HCT116 (cell line): ENCODE results near the gene FRMD8. TPM values are rescaled to one million over a fixed set of nuclear protein-coding genes. Genes with fewer than 3 reads are reported as not detected.

Experiments
- ATAC-seq: fragments of 200-7000 bp; cut with Tn5 transposase; 2 replicates; pipeline ENCODE4 v1.9.1; 2020; ENCODE audit warnings: mild to moderate bottlenecking, moderate library complexity
- BruUV-seq: library from RNA; stranded (reverse); fragments of 400-500 nt; replicated peaks from 2 replicates; lab custom pipeline; 2021; lab: Mats Ljungman, UMichigan
- CTCF ChIA-PET: fragments of 300-600 bp; sonication (Branson Sonifier 250); formaldehyde crosslinking; loops from one replicate; lab custom pipeline; 2021; ENCODE audit warnings: antibody characterized with exemption; lab: Charles Lee
- POLR2A ChIA-PET: fragments of 300-600, 350-600 bp; sonication (Branson Sonifier 250); formaldehyde crosslinking; loops from one replicate; lab custom pipeline; 2021; ENCODE audit warnings: antibody characterized with exemption; lab: Charles Lee
- RAD21 ChIA-PET, 2 experiments: fragments of 300-600 bp; sonication (Branson Sonifier 250); formaldehyde crosslinking; loops; one replicate each; lab custom pipeline; 2023; ENCODE audit warnings: low total read pairs in 2 of 2; ENCODE audit not compliant: uncharacterized antibody in 2 of 2, unreplicated experiment in 2 of 2, low non-redundant PET in 1 of 2; lab: Charles Lee
- DNase-seq: peaks from one replicate; pipeline ENCODE4 v3.0.0-alpha.2; 2010; ENCODE audit warnings: low read depth, low spot score
- H2AFZ ChIP-seq: fragments of 200-600 bp; shearing (Covaris generic), sonication (generic); 2 replicates; pipeline ENCODE4 v1.6.1; 2017; ENCODE audit warnings: low read depth, mixed run types, mixed read lengths, antibody characterized with exemption, low read length; ENCODE audit not compliant: poor library complexity, severe bottlenecking
- H3K27ac ChIP-seq: 2 replicates; pipeline ENCODE4 v1.5.1; 2012; ENCODE audit warnings: low read depth, low read length
- H3K27me3 ChIP-seq: fragments of 200-600 bp; sonication (generic); 2 replicates; pipeline ENCODE4 v1.6.1; 2016; ENCODE audit warnings: mixed run types, low read length, mixed read lengths; ENCODE audit not compliant: insufficient read depth
- H3K36me3 ChIP-seq, 2 experiments: fragments of 200-500 bp in 1 of 2; fragments of 200-600 bp in 1 of 2; sonication (Bioruptor generic) in 1 of 2; sonication (generic) in 1 of 2; 2 replicates each; pipeline versions ENCODE4 v1.5.1 to v1.6.1; 2014 to 2016; ENCODE audit warnings: low read length in 2 of 2, inconsistent platforms in 1 of 2, mixed read lengths in 1 of 2, mixed run types in 1 of 2; ENCODE audit not compliant: insufficient read depth in 2 of 2, control insufficient read depth in 1 of 2
- H3K4me1 ChIP-seq, 2 experiments: fragments of 200-600 bp in 1 of 2; sonication (generic) in 1 of 2; 2 replicates each; pipeline versions ENCODE4 v1.5.1 to v1.6.1; 2012 to 2017; ENCODE audit warnings: low read length in 2 of 2, inconsistent platforms in 1 of 2, mild to moderate bottlenecking in 1 of 2, mixed read lengths in 1 of 2, mixed run types in 1 of 2, moderate library complexity in 1 of 2; ENCODE audit not compliant: insufficient read depth in 2 of 2, control insufficient read depth in 1 of 2
- H3K4me2 ChIP-seq: fragments of 200-600 bp; sonication (generic); 2 replicates; pipeline ENCODE4 v1.6.1; 2017; ENCODE audit warnings: mixed run types, low read length, mixed read lengths
- H3K4me3 ChIP-seq, 2 experiments: fragments of 200-600 bp in 1 of 2; sonication (generic) in 1 of 2; replicated peaks in 1 of 2; 2 replicates each; pipeline ENCODE4 v1.5.1; 2011 to 2016; ENCODE audit warnings: low read length in 2 of 2, control low read depth in 1 of 2, low read depth in 1 of 2, mild to moderate bottlenecking in 1 of 2, mixed read lengths in 1 of 2, mixed run types in 1 of 2
- H3K79me2 ChIP-seq: fragments of 200-600 bp; sonication (generic); 2 replicates; pipeline ENCODE4 v1.6.1; 2017; ENCODE audit warnings: mild to moderate bottlenecking, mixed run types, low read length, moderate library complexity, mixed read lengths; ENCODE audit not compliant: insufficient read depth
- H3K9ac ChIP-seq: fragments of 200-600 bp; sonication (generic); 2 replicates; pipeline ENCODE4 v1.6.1; 2016; ENCODE audit warnings: low read length, mixed read lengths
- H3K9me2 ChIP-seq: fragments of 200-600 bp; sonication (generic), shearing (Covaris generic); 2 replicates; pipeline ENCODE4 v1.6.1; 2017; ENCODE audit warnings: mixed run types, mild to moderate bottlenecking, moderate library complexity; ENCODE audit not compliant: insufficient read depth
- H3K9me3 ChIP-seq, 2 experiments: fragments of 200-500 bp in 1 of 2; fragments of 200-600 bp in 1 of 2; sonication (Bioruptor generic) in 1 of 2; sonication (generic) in 1 of 2; 2 replicates each; pipeline ENCODE4 v1.6.1; 2014 to 2017; ENCODE audit warnings: low read length in 2 of 2, mixed read lengths in 2 of 2, inconsistent platforms in 1 of 2, low read depth in 1 of 2, mild to moderate bottlenecking in 1 of 2, mixed run types in 1 of 2, moderate library complexity in 1 of 2; ENCODE audit not compliant: control insufficient read depth in 1 of 2, insufficient read depth in 1 of 2
- H4K20me1 ChIP-seq: fragments of 200-600 bp; sonication (generic), shearing (Covaris generic); 2 replicates; pipeline ENCODE4 v1.6.1; 2017; ENCODE audit warnings: mixed run types, mild to moderate bottlenecking, moderate library complexity; ENCODE audit not compliant: insufficient read depth
- CBX3 ChIP-seq: IDR thresholded peaks from 2 replicates; pipeline ENCODE4 v1.6.1; 2012; ENCODE audit warnings: low read depth
- CEBPB ChIP-seq: IDR thresholded peaks from 2 replicates; pipeline ENCODE4 v1.6.1; 2012; ENCODE audit warnings: low read depth
- EGR1 ChIP-seq: IDR thresholded peaks from 2 replicates; pipeline ENCODE4 v1.6.1; 2012; ENCODE audit warnings: low read depth
- ELF1 ChIP-seq: IDR thresholded peaks from 2 replicates; pipeline ENCODE4 v1.6.1; 2012; ENCODE audit warnings: low read depth, borderline replicate concordance
- EZH2 ChIP-seq: fragments of 200-600 bp; sonication (generic); IDR thresholded peaks from 2 replicates; pipeline ENCODE4 v1.6.1; 2017; ENCODE audit warnings: antibody characterized with exemption, mixed run types
- FOSL1 ChIP-seq: IDR thresholded peaks from 2 replicates; pipeline ENCODE4 v1.6.1; 2012; ENCODE audit warnings: low read depth
- POLR2A ChIP-seq: IDR thresholded peaks from 2 replicates; pipeline ENCODE4 v1.7.0; 2011; ENCODE audit warnings: borderline replicate concordance; ENCODE audit not compliant: insufficient read depth, insufficient read length; ENCODE audit errors: extremely low read depth
- POLR2AphosphoS5 ChIP-seq: IDR thresholded peaks from 2 replicates; pipeline ENCODE4 v1.6.1; 2011; ENCODE audit warnings: mild to moderate bottlenecking, low read depth, low read length, moderate library complexity
- RAD21 ChIP-seq: IDR thresholded peaks from 2 replicates; pipeline ENCODE4 v1.6.1; 2012; ENCODE audit warnings: low read depth, mild to moderate bottlenecking
- SP1 ChIP-seq: IDR thresholded peaks from 2 replicates; pipeline ENCODE4 v1.6.1; 2012; ENCODE audit warnings: low read depth
- SRF ChIP-seq: IDR thresholded peaks from 2 replicates; pipeline ENCODE4 v1.6.1; 2012; ENCODE audit warnings: low read depth
- TCF7L2 ChIP-seq: IDR thresholded peaks from 2 replicates; pipeline ENCODE4 v1.7.0; 2011; ENCODE audit warnings: borderline replicate concordance, inconsistent platforms; ENCODE audit not compliant: insufficient read depth, insufficient read length; ENCODE audit errors: extremely low read depth
- YY1 ChIP-seq: IDR thresholded peaks from 2 replicates; pipeline ENCODE4 v1.6.1; 2011; ENCODE audit warnings: low read length, low read depth, moderate library complexity, mild to moderate bottlenecking; ENCODE audit not compliant: insufficient replicate concordance; ENCODE audit errors: extremely low read depth
- ZFX ChIP-seq: fragments of 450-650 bp; IDR thresholded peaks from 2 replicates; pipeline ENCODE4 v1.6.1; 2017
- ZNF274 ChIP-seq: fragments of 200-500 bp; sonication (Bioruptor generic); IDR thresholded peaks from 2 replicates; pipeline ENCODE4 v1.6.1; 2014; ENCODE audit warnings: mild to moderate bottlenecking, low read depth, low read length, inconsistent platforms
- intact Hi-C: fragments of 100-400 bp; cut with micrococcal nuclease; formaldehyde crosslinking; loops from 2 replicates; pipeline ENCODE4 v1.10.0; 2022
- total RNA-seq: library from RNA; stranded (reverse); gene quantifications from one replicate; pipeline ENCODE4 v1.2.1, GENCODE V29; 2021; ENCODE audit not compliant: unreplicated experiment
- TF ChIP-seq, protein P1 (sequence below): IDR thresholded peaks from 2 replicates; pipeline ENCODE4 v1.6.1; 2012; ENCODE audit warnings: low read depth
- TF ChIP-seq, protein P2 (sequence below): IDR thresholded peaks from 2 replicates; pipeline ENCODE4 v1.6.1; 2012
- TF ChIP-seq, protein P3 (sequence below): IDR thresholded peaks from 2 replicates; pipeline ENCODE4 v1.6.1; 2012
- TF ChIP-seq, protein P4 (sequence below), 3 experiments: fragments of 200-600 bp in 1 of 3; sonication (generic) in 1 of 3; IDR thresholded peaks in 2 of 3; conservative IDR thresholded peaks in 1 of 3; 2 replicates each; pipeline ENCODE4 v1.5.1; 2012 to 2017; ENCODE audit warnings: low read depth in 2 of 3, low read length in 2 of 3, antibody characterized with exemption in 1 of 3, borderline replicate concordance in 1 of 3, control low read depth in 1 of 3, mild to moderate bottlenecking in 1 of 3, mixed read lengths in 1 of 3, mixed run types in 1 of 3, moderate library complexity in 1 of 3; ENCODE audit not compliant: insufficient read depth in 1 of 3

Gene FRMD8
- total RNA-seq, 1 experiment from 2014 or later = 35.8 TPM

DNA sequence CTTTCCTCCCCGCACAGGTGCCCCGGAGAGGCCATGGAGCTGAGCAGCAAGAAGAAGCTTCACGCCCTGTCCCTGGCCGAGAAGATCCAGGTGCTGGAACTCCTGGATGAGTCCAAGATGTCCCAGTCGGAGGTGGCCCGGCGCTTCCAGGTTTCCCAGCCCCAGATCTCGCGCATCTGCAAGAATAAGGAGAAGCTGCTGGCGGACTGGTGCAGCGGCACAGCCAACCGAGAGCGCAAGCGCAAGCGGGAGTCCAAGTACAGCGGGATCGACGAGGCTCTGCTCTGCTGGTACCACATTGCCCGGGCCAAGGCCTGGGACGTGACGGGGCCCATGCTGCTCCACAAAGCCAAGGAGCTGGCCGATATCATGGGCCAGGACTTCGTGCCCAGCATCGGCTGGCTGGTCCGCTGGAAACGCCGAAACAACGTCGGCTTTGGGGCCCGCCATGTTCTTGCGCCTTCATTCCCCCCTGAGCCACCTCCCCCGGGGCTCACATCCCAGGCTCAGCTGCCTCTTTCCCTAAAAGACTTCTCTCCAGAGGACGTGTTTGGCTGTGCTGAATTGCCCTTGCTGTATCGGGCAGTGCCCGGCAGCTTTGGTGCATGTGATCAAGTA lies 30.6 kb upstream of the FRMD8 start (continued):
- TF ChIP-seq, protein P1, sequence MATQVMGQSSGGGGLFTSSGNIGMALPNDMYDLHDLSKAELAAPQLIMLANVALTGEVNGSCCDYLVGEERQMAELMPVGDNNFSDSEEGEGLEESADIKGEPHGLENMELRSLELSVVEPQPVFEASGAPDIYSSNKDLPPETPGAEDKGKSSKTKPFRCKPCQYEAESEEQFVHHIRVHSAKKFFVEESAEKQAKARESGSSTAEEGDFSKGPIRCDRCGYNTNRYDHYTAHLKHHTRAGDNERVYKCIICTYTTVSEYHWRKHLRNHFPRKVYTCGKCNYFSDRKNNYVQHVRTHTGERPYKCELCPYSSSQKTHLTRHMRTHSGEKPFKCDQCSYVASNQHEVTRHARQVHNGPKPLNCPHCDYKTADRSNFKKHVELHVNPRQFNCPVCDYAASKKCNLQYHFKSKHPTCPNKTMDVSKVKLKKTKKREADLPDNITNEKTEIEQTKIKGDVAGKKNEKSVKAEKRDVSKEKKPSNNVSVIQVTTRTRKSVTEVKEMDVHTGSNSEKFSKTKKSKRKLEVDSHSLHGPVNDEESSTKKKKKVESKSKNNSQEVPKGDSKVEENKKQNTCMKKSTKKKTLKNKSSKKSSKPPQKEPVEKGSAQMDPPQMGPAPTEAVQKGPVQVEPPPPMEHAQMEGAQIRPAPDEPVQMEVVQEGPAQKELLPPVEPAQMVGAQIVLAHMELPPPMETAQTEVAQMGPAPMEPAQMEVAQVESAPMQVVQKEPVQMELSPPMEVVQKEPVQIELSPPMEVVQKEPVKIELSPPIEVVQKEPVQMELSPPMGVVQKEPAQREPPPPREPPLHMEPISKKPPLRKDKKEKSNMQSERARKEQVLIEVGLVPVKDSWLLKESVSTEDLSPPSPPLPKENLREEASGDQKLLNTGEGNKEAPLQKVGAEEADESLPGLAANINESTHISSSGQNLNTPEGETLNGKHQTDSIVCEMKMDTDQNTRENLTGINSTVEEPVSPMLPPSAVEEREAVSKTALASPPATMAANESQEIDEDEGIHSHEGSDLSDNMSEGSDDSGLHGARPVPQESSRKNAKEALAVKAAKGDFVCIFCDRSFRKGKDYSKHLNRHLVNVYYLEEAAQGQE = no peak
- TF ChIP-seq ZNF274 (no peak), ZFX (no peak), CBX3 (no peak), EGR1 (no peak), TCF7L2 (no peak), SP1 (no peak)

DNA sequence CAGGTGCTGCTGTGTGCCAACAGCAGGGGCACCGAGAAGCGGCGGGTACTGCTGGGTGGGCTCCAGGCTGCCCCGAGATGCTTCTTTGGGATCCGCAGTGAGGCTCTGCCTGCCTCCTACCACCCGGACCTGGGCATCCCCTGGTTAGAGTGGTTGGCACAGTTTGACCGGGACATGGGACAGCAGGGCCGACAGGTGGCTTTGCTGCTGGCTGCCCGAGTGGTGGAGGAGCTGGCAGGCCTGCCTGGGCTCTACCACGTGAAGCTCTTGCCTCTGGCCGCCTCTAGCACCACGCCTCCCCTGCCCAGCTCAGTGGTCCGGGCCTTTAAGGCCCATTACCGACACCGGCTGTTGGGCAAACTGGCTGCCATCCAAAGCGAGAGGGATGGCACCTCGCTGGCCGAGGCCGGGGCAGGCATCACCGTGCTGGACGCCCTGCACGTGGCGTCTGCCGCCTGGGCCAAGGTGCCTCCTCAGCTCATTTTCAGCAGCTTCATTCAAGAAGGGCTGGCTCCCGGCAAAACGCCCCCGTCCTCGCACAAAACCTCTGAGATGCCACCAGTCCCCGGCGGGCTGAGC lies 30.0 kb upstream of the FRMD8 start:
- Histone ChIP-seq H3K36me3 (peaks cover 2 to 4% of the 10 kb centered on the region in 2 experiments; a peak in 3 of 4 replicates), H3K9ac (no peak overlapping the region), H3K79me2 (no peaks in the 10 kb centered on the region), H2AFZ (no peak overlapping the region), H3K9me3 (no peaks in the 10 kb centered on the region), H3K4me1 (peaks cover 3 to 20% of the 10 kb centered on the region in 2 experiments; a peak in 2 of 4 replicates), H3K9me2 (no peaks in the 10 kb centered on the region), H3K4me3 (no peak overlapping the region), H3K4me2 (no peak overlapping the region), H4K20me1 (no peaks in the 10 kb centered on the region), H3K27me3 (no peaks in the 10 kb centered on the region), H3K27ac (no peak overlapping the region)
- DNase-seq (no peak), ATAC-seq (no peak)
- RAD21 ChIA-PET = no interaction called here
- POLR2A ChIA-PET = interaction anchor here (0.8 kb wide), 1 partner anchor 235 kb away, joined by 3 read pairs; no protein-coding TSS in a partner anchor
- no TSS peak for BruUV-seq
- CTCF ChIA-PET = no interaction called here
- intact Hi-C loops = no loop called here
- TF ChIP-seq, protein P2, sequence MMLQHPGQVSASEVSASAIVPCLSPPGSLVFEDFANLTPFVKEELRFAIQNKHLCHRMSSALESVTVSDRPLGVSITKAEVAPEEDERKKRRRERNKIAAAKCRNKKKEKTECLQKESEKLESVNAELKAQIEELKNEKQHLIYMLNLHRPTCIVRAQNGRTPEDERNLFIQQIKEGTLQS = no peak
- TF ChIP-seq TCF7L2 (no peak), EZH2 (no peak), FOSL1 (no peak), POLR2AphosphoS5 (no peak), YY1 (no peak), ELF1 (no peak), EGR1 (no peak), POLR2A (no peak), CEBPB (no peak), SRF (no peak), ZNF274 (no peak), CBX3 (no peak), SP1 (no peak), RAD21 (no peak)
- TF ChIP-seq, protein P3, sequence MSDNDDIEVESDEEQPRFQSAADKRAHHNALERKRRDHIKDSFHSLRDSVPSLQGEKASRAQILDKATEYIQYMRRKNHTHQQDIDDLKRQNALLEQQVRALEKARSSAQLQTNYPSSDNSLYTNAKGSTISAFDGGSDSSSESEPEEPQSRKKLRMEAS = no peak
- TF ChIP-seq, protein P4, sequence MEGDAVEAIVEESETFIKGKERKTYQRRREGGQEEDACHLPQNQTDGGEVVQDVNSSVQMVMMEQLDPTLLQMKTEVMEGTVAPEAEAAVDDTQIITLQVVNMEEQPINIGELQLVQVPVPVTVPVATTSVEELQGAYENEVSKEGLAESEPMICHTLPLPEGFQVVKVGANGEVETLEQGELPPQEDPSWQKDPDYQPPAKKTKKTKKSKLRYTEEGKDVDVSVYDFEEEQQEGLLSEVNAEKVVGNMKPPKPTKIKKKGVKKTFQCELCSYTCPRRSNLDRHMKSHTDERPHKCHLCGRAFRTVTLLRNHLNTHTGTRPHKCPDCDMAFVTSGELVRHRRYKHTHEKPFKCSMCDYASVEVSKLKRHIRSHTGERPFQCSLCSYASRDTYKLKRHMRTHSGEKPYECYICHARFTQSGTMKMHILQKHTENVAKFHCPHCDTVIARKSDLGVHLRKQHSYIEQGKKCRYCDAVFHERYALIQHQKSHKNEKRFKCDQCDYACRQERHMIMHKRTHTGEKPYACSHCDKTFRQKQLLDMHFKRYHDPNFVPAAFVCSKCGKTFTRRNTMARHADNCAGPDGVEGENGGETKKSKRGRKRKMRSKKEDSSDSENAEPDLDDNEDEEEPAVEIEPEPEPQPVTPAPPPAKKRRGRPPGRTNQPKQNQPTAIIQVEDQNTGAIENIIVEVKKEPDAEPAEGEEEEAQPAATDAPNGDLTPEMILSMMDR (IDR thresholded peaks at IDR 0.05 in 2 of 3, conservative IDR thresholded peaks at IDR 0.05 in 1 of 3; ENCODE audit: borderline replicate concordance in 1 of 3, insufficient read depth in 1 of 3, low read depth in 2 of 3, low read length in 2 of 3) = no peak
